Astrocyte of the cerebellum (primary cell): ENCODE results near the gene ADAT2.
A peak's percentile ranks its signal among the peaks of the same experiment; 100 is the strongest.

Source experiments
- DNase-seq: peaks from one replicate; pipeline ENCODE4 v3.0.0-alpha.2; 2011; ENCODE audit warnings: low read depth
- H3K4me3 ChIP-seq: 2 replicates; pipeline ENCODE4 v1.5.1; 2011; ENCODE audit warnings: mild to moderate bottlenecking, low read depth, low read length, moderate library complexity
- CTCF ChIP-seq: IDR thresholded peaks from 2 replicates; pipeline ENCODE4 v1.5.1; 2012; ENCODE audit warnings: low read length, low read depth, moderate library complexity, mild to moderate bottlenecking; ENCODE audit errors: missing control alignments
- in situ Hi-C: cut with HindIII; loops from 2 replicates; pipeline ENCODE4 v1.10.0; 2017; ENCODE audit warnings: low sequenced_read_pairs

Gene ADAT2

GRCh38 chr6:143408151-143408786 is 42.2 kb downstream of the ADAT2 start:
- in situ Hi-C loops, result no loop called here
- no peak for TF ChIP-seq CTCF
- DNase-seq, result no peak
- H3K4me3 ChIP-seq, result no peak overlapping the region

GRCh38 chr6:143406673-143407072 is 43.8 kb downstream of the ADAT2 start:
- no peak for DNase-seq
- no peak for TF ChIP-seq CTCF
- no peak overlapping the region for H3K4me3 ChIP-seq
- in situ Hi-C loops, result no loop called here

GRCh38 chr6:143405373-143406154 is 44.9 kb downstream of the ADAT2 start:
- TF ChIP-seq CTCF, result no peak
- H3K4me3 ChIP-seq, result no peak overlapping the region
- DNase-seq, result peak; percentile 75
- in situ Hi-C loops, result no loop called here

GRCh38 chr6:143402721-143403336 is 47.7 kb downstream of the ADAT2 start:
- no peak for TF ChIP-seq CTCF
- no peak for DNase-seq
- no peak overlapping the region for H3K4me3 ChIP-seq
- in situ Hi-C loops, result no loop called here

GRCh38 chr6:143401636-143402370 is 48.7 kb downstream of the ADAT2 start:
- H3K4me3 ChIP-seq, result no peak overlapping the region
- DNase-seq, result no peak
- no peak for TF ChIP-seq CTCF
- in situ Hi-C loops, result no loop called here

GRCh38 chr6:143401068-143401446 is 49.4 kb downstream of the ADAT2 start:
- DNase-seq, result no peak
- in situ Hi-C loops, result no loop called here
- H3K4me3 ChIP-seq, result no peak overlapping the region
- TF ChIP-seq CTCF, result no peak
